GM12878 (cell line): ENCODE measurements around the gene LYL1. TPM values are rescaled to one million over a fixed set of nuclear protein-coding genes. Genes with fewer than 3 reads are reported as not detected.

ENCODE experiments used
- ATAC-seq: fragments of 200-7000 bp; cut with Tn5 transposase; 3 replicates; pipeline ENCODE4 v1.9.1; 2020; ENCODE audit warnings: mild to moderate bottlenecking, moderate library complexity
- BruUV-seq: library from RNA; stranded (reverse); fragments of 400-500 nt; replicated peaks from 2 replicates; lab custom pipeline; 2021; lab: Mats Ljungman, UMichigan
- CTCF ChIA-PET: fragments of 300-600 bp; sonication (Branson Sonifier 250); formaldehyde crosslinking; extraction: SDS; loops from one replicate; lab custom pipeline; 2021; ENCODE audit warnings: inconsistent platforms; lab: Yijun Ruan, JAX
- POLR2A ChIA-PET: fragments of 350-600 bp; formaldehyde crosslinking; extraction: SDS; loops from one replicate; lab custom pipeline; 2021; ENCODE audit warnings: inconsistent platforms; lab: Charles Lee
- RAD21 ChIA-PET: fragments of 300-600 bp; sonication (Branson Sonifier 250); formaldehyde crosslinking; loops from one replicate; lab custom pipeline; 2023; ENCODE audit warnings: antibody characterized with exemption; ENCODE audit not compliant: unreplicated experiment; lab: Charles Lee
- SMC1A ChIA-PET: fragments of 300-600 bp; sonication (Branson Sonifier 250); formaldehyde crosslinking; loops from one replicate; lab custom pipeline; 2023; ENCODE audit not compliant: unreplicated experiment, uncharacterized antibody; lab: Charles Lee
- DNase-seq: peaks from one replicate; pipeline ENCODE4 v3.0.0-alpha.2; 2011; ENCODE audit warnings: low read depth, low spot score
- FAIRE-seq: peaks from 3 replicates; lab custom pipeline; 2011; peaks lifted over from hg19 to GRCh38; lab: Jason Lieb, UNC
- H2AFZ ChIP-seq: 2 replicates; pipeline ENCODE4 v1.6.0; 2011; ENCODE audit warnings: low read depth, low read length, control low read depth; ENCODE audit not compliant: control insufficient read depth
- H3K27ac ChIP-seq: 2 replicates; pipeline ENCODE4 v1.5.1; 2011; ENCODE audit warnings: control low read depth; ENCODE audit not compliant: control insufficient read depth, insufficient read depth
- H3K27me3 ChIP-seq, 2 experiments: replicated peaks in 1 of 2; 2 replicates each; pipeline versions ENCODE4 v1.6.0 to v1.6.1; 2011; ENCODE audit warnings: low read length in 1 of 2; ENCODE audit not compliant: control insufficient read depth in 2 of 2, insufficient read depth in 2 of 2
- H3K36me3 ChIP-seq, 2 experiments: 2 replicates each; pipeline ENCODE4 v1.5.1; 2011; ENCODE audit warnings: low read length in 1 of 2; ENCODE audit not compliant: control insufficient read depth in 2 of 2, insufficient read depth in 2 of 2
- H3K4me1 ChIP-seq: 2 replicates; pipeline ENCODE4 v1.6.1; 2011; ENCODE audit warnings: mild to moderate bottlenecking, low read length, moderate library complexity, mixed read lengths; ENCODE audit not compliant: control insufficient read depth, insufficient read depth
- H3K4me2 ChIP-seq: 2 replicates; pipeline ENCODE4 v1.6.0; 2011; ENCODE audit warnings: control low read depth; ENCODE audit not compliant: control insufficient read depth, insufficient read depth
- H3K4me3 ChIP-seq: fragments of 200-600 bp; sonication (generic); 2 replicates; pipeline ENCODE4 v1.5.1; 2016
- H3K79me2 ChIP-seq: 2 replicates; pipeline ENCODE4 v1.6.0; 2011; ENCODE audit warnings: low read length; ENCODE audit not compliant: control insufficient read depth, insufficient read depth
- H3K9ac ChIP-seq: 2 replicates; pipeline ENCODE4 v1.8.0; 2011; ENCODE audit warnings: low read length, control low read depth, mixed read lengths; ENCODE audit not compliant: control insufficient read depth, insufficient read depth
- H3K9me3 ChIP-seq: replicated peaks from 3 replicates; pipeline ENCODE4 v1.5.1; 2011; ENCODE audit warnings: mild to moderate bottlenecking, low read length; ENCODE audit not compliant: control insufficient read depth, insufficient read depth
- H4K20me1 ChIP-seq: 2 replicates; pipeline ENCODE4 v1.6.0; 2011; ENCODE audit not compliant: control insufficient read depth, insufficient read depth
- DPF2 ChIP-seq: fragments of 450-650 bp; IDR thresholded peaks from 2 replicates; pipeline ENCODE4 v1.6.1; 2017; ENCODE audit warnings: mild to moderate bottlenecking
- EZH2 ChIP-seq: IDR thresholded peaks from 2 replicates; pipeline ENCODE4 v1.6.1; 2012; ENCODE audit warnings: low read depth, mild to moderate bottlenecking, control low read depth, inconsistent platforms, low read length, borderline replicate concordance; ENCODE audit not compliant: control insufficient read depth
- FOS ChIP-seq: IDR thresholded peaks from 3 replicates; pipeline ENCODE4 v1.6.1; 2011; ENCODE audit warnings: borderline replicate concordance; ENCODE audit not compliant: insufficient read length; ENCODE audit errors: extremely low read depth
- MTA2 ChIP-seq: fragments of 450-650 bp; IDR thresholded peaks from 2 replicates; pipeline ENCODE4 v1.6.1; 2016; ENCODE audit warnings: low read depth, mild to moderate bottlenecking, moderate library complexity
- SIX5 ChIP-seq: IDR thresholded peaks from 2 replicates; pipeline ENCODE4 v1.6.1; 2011; ENCODE audit warnings: mild to moderate bottlenecking, low read depth, low read length, moderate library complexity; ENCODE audit not compliant: severe bottlenecking
- SUPT20H ChIP-seq: IDR thresholded peaks from 2 replicates; pipeline ENCODE4 v1.6.1; 2011; ENCODE audit warnings: low read depth, mild to moderate bottlenecking, low read length, moderate library complexity, borderline replicate concordance; ENCODE audit not compliant: control insufficient read depth
- ZNF687 ChIP-seq: fragments of 450-650 bp; IDR thresholded peaks from 2 replicates; pipeline ENCODE4 v1.6.1; 2017; ENCODE audit warnings: mild to moderate bottlenecking, moderate library complexity
- WGBS: methylation state at CpG from one replicate; pipeline ENCODE4 v1.1.6; 2016; ENCODE audit warnings: low lambda C conversion rate; ENCODE audit not compliant: insufficient replicate concordance, insufficient coverage; ENCODE audit errors: missing lambda C conversion rate; 5-methylcytosine and 5-hydroxymethylcytosine counted together
- in situ Hi-C: fragments of 300-500 bp; cut with MboI; formaldehyde crosslinking; loops from 9 replicates; pipeline ENCODE4 v1.14.3; 2018; ENCODE audit warnings: mixed read lengths
- intact Hi-C: fragments of 100-400 bp; cut with micrococcal nuclease; formaldehyde crosslinking; loops from one replicate; pipeline ENCODE4 v1.14.2; 2022; ENCODE audit not compliant: unreplicated experiment
- polyA plus RNA-seq, 11 experiments: library from polyadenylated mRNA; depleted of rRNA in 4 of 11; unstranded in 6 of 11; stranded (reverse) in 5 of 11; fragments of >200 nt; fragmentation: Nextera tagmentation in 4 of 11; fragmentation: Illumina TruSeq in 1 of 11; extraction: Ambion mirVana in 4 of 11; extraction: Trizol in 1 of 11; gene quantifications; 1 replicate in 1 of 11; 2 replicates in 10 of 11; pipeline versions ENCODE4 v1.2.1 to v1.2.3, GENCODE V29; 2011 to 2016; ENCODE audit warnings: inconsistent platforms in 2 of 11, missing spikeins in 2 of 11, low read depth in 1 of 11
- total RNA-seq, 4 experiments: library from RNA; depleted of rRNA in 3 of 4; stranded (reverse); fragments of >200 nt in 3 of 4; fragmentation: Illumina TruSeq in 1 of 4; extraction: Trizol in 1 of 4; gene quantifications; 2 replicates each; pipeline versions ENCODE4 v1.2.1 to v1.2.3, GENCODE V29; 2013 to 2021
- TF ChIP-seq, protein P1 (sequence below): IDR thresholded peaks from 2 replicates; pipeline ENCODE4 v1.6.1; 2012; ENCODE audit warnings: low read length, inconsistent platforms

The LYL1 gene
- total and polyA plus RNA-seq, 10 of the 15 experiments (the other 5 are each of a cell fraction or from before 2014, with no cell fraction given): 0.10 to 34.8 (median 4.4) TPM

GRCh38 chr19:13058951-13059660 is 43.6 kb downstream of the LYL1 start:
- H3K9ac ChIP-seq: no peak overlapping the region
- no peaks in the 10 kb centered on the region for H3K4me1 ChIP-seq
- no peaks in the 10 kb centered on the region for H3K36me3 ChIP-seq
- BruUV-seq: no TSS peak
- TF ChIP-seq MTA2: no peak
- TF ChIP-seq, protein P1, sequence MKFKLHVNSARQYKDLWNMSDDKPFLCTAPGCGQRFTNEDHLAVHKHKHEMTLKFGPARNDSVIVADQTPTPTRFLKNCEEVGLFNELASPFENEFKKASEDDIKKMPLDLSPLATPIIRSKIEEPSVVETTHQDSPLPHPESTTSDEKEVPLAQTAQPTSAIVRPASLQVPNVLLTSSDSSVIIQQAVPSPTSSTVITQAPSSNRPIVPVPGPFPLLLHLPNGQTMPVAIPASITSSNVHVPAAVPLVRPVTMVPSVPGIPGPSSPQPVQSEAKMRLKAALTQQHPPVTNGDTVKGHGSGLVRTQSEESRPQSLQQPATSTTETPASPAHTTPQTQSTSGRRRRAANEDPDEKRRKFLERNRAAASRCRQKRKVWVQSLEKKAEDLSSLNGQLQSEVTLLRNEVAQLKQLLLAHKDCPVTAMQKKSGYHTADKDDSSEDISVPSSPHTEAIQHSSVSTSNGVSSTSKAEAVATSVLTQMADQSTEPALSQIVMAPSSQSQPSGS: no peak
- H4K20me1 ChIP-seq: no peaks in the 10 kb centered on the region
- no peak for DNase-seq
- no peak overlapping the region for H3K27ac ChIP-seq
- no peak overlapping the region for H3K4me3 ChIP-seq
- no peak overlapping the region for H3K4me2 ChIP-seq
- in situ Hi-C loops: no loop called here
- no peak for FAIRE-seq
- peaks cover 9 to 11% of the 10 kb centered on the region in 2 experiments for H3K27me3 ChIP-seq
- ChIA-PET POLR2A (no interaction called here), SMC1A (interaction anchor here (1.3 to 2.4 kb wide), 3 partner anchors 11 to 93 kb away, joined by 3 to 7 read pairs (median 4); no protein-coding TSS in a partner anchor), CTCF (interaction anchor here (0.6 to 10.9 kb wide), 10 partner anchors 18 to 729 kb away, joined by 3 to 247 read pairs (median 5); no protein-coding TSS in a partner anchor), RAD21 (interaction anchor here (1.9 to 4.6 kb wide), 3 partner anchors 26 to 74 kb away, joined by 4 to 41 read pairs (median 19); no protein-coding TSS in a partner anchor)
- intact Hi-C loops: no loop called here
- no peaks in the 10 kb centered on the region for H3K79me2 ChIP-seq
- no peak overlapping the region for H2AFZ ChIP-seq
- 29% methylated on average over 12 of the region's 12 CpGs for WGBS
- ATAC-seq: no peak
- no peaks in the 10 kb centered on the region for H3K9me3 ChIP-seq

DNA sequence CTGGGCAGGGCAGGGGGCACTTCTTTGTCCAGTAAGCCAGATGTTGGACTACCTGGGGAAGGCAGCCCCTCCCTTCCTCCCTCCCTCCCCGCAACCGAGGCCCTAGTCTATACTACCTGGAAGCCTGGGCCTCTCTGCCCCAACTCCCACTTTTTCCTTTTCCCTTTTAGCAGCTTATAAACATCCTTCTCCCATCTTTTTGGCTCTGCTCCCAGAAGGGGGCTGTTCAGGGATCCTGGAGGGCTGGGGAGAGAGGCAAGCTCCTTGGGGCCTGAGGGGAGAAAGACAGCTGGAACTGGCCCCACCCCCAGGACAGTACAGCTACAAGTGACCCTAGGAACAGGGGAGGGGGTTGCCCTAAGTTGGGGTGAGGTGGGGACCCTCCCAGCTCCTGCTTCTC is 44.9 kb downstream of the LYL1 start:
- ChIA-PET POLR2A (no interaction called here), SMC1A (interaction anchor here (1.3 to 2.4 kb wide), 3 partner anchors 9 to 92 kb away, joined by 3 to 7 read pairs (median 4); no protein-coding TSS in a partner anchor), RAD21 (interaction anchor here (1.4 to 1.9 kb wide), 2 partner anchors 25 to 80 kb away, joined by 4 read pairs; no protein-coding TSS in a partner anchor), CTCF (interaction anchor here (0.9 to 10.9 kb wide), 8 partner anchors 24 to 1246 kb away, joined by 3 to 247 read pairs (median 4); partner anchors contain the start of gene GCDH)
- H3K27me3 ChIP-seq: peaks cover 9 to 10% of the 10 kb centered on the region in 2 experiments
- TF ChIP-seq SIX5 (no peak), FOS (no peak), SUPT20H (no peak), ZNF687 (no peak), EZH2 (no peak), DPF2 (no peak)
- H3K9me3 ChIP-seq: no peaks in the 10 kb centered on the region
- H3K79me2 ChIP-seq: no peaks in the 10 kb centered on the region
- BruUV-seq: no TSS peak
- no peaks in the 10 kb centered on the region for H4K20me1 ChIP-seq
- no peaks in the 10 kb centered on the region for H3K4me1 ChIP-seq
- no peak overlapping the region for H3K9ac ChIP-seq
- DNase-seq (no peak), FAIRE-seq (no peak), ATAC-seq (no peak)
- intact Hi-C loops (no loop called here), in situ Hi-C loops (no loop called here)
- no peak overlapping the region for H3K4me2 ChIP-seq
- no peak overlapping the region for H2AFZ ChIP-seq
- H3K4me3 ChIP-seq: no peak overlapping the region
- H3K27ac ChIP-seq: no peak overlapping the region
- no peaks in the 10 kb centered on the region for H3K36me3 ChIP-seq
- WGBS: 25% methylated on average over 2 of the region's 2 CpGs
